Cortex of kidney (tissue), 1 donor: ENCODE data around the gene SRRM4.
"Not testable (repeated sequence)": the region's sequence is repeated elsewhere in the genome, so short reads cannot be mapped to it uniquely, and the experiment has no call there.

ENCODE experiments used
- DNase-seq: peaks from one replicate; lab custom pipeline; 2025; lab: John Stamatoyannopoulos, UW

SRRM4 gene

DNA sequence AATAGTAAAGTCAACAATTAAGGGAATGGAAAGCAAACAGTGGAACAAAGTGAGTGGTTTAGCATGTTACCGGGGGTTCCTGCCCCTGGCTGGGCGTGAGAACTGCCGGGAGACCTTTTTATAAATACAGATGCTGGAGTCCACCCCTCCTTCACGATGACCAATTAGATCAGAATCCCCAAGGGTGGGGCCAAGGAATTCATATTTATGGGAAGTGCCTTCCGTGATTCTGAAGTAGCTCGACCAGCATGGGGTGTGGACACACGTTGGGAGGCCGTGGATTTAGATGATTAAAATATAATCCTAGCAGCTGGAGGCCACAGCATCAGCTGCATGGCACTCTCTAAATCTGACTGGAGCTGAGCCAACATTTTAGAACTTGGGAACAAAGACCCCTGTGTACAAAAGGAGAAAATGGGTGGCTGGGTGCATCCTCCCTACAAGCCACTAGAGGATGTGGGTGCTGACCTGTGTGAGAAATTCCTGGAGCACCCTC is 87.9 kb downstream of the SRRM4 start:
- no peak for DNase-seq

DNA sequence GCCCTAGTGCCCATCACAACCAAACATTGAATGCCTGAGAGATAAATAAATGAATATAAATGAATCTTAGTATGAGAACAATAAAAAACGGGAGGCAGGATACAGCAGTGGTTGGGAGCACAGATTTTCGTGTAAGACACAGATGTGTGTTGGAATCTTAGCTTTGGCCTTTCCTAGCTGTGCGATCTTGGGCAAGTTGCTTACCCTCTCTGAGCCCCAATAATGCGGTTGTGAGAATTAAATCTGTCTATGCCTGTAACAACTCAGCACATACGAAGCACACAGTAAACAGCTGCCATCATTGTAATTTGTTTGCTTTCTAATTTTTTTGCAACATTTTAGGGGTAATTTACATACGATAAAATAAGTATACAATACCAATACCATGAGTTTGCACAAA is 89.8 kb downstream of the SRRM4 start:
- DNase-seq, result no peak

DNA sequence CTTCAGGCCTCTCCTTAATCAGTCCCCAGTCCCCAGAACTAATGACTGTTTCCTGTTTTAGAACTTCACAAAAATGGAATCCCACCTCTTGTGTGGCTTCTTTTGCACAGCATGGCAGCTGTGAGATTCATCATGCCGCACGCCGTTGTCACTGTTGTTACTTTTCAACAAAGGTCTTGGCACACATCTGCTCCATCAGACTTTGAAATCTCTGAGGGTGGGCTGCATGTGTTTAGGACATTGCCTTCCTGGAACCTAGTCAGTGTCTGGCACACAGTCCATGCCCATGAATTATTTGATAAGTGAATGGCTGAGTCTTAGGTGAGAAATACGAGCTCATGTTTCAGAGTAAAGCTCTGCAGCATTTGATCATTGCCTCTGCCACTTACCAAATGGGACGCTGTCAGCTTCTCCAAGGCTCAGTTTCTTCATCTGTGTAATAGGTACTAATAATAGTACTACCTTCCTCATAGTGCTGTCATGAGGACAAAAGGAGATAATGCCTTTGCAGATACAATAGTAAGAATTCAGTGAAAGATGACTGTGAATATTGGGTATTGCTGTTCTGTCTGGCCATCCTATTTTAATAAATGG is 90.4 kb downstream of the SRRM4 start:
- DNase-seq, result no peak

DNA sequence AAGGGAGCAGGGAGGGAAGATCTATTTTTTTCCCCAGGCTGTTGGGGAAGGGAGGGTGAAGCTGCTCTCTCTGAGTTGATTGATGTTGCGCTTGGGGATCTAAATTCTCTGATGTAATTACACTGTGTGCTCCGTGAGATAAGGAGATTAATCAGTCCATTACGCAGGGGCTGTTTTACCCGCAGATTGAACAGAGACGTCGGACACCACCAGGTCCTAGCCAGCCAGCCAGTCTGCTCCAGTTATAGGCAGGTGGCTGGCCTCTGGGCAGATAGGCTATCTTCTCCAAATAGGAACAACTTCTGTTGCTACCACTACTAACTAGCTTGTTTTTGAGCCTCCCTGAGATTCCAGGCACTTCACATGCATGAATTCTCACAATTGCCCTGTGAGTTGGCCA is 91.1 kb downstream of the SRRM4 start:
- no peak for DNase-seq

DNA sequence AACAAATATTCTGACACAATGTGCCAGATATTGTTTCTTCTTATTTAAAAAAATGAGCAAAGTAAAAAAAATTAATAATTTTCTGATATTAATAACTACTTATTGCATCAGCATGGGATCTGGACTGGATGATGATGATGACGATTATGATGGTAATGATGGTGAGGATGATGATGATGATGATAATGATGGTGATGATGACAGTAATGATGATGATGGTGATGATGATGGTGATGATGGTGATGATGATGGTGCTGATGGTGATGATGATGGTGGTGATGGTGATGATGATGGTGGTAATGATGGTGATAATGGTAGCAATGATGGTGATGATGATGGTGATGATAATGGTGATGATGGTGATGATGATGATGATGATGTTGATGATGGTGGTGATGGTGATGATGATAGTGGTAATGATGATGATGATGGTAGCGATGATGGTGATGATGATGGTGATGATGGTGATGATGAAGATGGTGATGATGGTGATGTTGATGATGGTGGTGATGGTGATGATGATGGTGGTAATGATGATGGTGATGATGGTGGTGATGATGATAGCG is 94.0 kb downstream of the SRRM4 start:
- DNase-seq, result no peak

DNA sequence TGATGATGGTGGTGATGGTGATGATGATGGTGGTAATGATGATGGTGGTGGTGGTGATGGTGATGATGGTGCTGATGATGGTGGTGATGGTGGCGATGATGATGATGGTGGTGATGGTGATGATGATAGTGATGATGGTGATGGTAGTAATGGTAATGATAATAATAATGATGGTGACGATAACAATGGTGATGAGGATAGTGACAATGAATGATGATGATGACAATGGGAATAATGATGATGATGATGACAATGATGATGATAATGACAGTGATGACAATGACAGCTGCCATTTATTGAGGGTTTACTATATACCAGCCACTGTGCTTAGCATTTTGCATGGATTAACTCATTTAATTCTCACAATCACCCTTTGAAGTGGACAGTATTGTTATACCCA is 94.6 kb downstream of the SRRM4 start:
- DNase-seq, result no peak

DNA sequence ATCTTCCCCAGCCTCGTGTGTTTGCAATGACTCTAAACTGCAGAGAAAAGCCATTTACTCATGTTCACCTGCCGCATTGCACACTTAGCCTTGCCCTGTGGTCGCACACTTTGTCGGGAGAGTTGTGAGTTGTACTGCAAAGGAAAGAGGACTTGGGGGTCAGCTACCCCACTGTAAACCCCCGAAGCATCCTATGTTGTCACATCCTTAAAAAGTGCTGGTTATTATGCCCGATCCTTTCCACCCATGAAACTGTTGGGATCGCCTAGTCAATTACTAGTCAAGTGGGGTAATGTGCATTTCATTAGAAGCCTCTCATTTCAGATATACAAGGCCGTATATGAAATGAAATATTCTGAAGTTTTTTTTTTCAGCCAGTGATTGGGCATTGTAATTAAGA is 98.2 kb downstream of the SRRM4 start:
- DNase-seq, result no peak

DNA sequence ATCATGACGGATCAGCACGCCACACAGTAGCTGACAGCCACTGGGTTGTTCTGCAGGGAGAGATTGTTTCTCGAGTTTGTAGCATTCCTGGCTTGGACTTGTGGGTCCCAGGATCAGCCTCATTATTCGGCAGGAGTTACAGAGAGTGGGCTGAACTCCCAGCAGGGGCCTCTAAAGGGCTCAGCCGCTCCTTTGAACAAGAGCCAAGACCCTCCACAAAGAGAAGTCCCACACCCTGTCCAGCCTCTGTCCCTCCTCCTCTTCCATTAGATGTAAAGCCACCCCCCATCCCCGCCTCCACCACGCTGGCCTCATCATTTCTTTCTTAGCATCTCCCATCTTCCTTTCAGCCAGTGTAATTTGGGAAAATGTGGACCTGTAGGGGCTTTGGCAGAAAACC is 100.7 kb downstream of the SRRM4 start:
- no peak for DNase-seq

DNA sequence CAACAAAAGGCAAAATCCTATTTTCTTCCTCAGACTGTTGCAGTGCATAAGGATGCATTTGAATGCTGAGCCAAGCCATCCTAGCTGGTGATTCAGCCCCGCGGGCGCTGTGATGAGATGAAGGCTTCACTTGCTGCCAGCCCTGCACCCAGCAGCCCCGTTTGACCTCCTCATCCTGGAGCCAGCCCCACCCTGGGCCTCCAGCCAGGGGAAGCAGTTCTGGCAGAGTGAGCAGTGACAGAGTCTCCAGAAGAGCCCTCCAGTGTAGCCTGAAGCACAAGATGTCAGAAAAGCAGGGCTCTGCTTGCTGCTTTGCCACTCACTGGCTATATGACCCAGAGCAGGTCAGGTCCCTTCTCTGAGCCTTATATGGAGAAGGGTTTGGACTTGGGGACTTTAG is 101.2 kb downstream of the SRRM4 start:
- DNase-seq, result no peak

DNA sequence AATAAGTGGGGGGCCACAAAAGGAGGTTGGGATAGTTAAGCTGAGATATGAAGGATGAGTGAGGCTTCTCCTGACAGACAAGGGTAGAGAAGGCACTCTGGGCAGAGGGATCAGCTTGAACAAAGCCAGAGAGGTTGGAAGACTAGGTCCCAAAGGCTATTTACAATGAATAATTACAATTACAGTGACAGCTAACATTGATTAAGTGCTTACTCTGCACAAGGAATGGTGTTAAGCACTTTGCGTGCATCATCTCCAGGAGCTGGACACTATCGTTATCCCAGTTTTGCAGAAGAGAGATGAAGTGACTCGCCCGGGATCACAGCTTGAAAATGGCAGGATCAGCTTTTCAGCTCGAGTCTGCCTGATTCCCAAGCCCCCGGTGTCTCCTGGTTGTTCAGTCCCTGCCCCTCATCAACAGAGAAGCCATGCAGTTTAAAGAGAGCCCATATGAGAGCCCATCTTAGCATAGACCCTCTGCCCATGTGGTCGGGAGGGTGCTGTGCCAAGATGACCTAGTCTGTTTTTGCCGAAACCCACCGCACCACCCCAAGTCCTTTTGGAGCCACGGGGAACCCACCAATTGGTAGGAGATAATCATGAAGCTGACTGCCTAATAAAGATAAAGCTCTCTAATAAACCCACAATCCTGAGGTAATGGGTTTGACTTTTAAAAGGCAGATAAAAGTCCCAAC is 107.5 kb downstream of the SRRM4 start:
- DNase-seq, result no peak

DNA sequence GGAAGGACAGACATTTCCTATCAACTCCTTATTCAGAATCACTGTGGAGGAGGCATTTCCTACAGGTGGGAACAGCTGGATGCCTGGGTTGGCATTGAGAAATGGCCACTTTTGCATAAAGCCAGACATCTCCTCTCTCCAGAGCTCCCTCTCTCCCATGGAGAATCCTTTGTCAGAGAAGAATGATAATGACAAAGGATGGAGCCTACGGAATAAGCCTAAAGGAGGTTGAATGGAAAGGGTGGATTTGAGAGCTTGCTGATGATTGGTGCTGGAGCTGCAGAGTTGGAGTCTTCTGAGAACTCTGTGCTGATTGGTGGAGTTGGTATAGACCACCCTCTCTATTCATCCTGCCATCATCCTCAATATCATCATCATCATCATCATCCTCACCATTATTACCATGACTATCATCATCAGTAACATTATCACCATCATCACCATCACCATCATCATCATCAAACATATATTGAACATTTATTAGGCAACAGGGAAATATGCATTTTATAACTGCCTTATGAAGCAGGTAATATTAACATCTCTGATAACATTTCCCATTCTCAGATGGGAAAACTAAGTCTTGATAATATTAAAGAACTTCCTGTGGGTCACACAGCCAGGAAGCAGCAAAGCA is 108.2 kb downstream of the SRRM4 start:
- DNase-seq, result no peak

DNA sequence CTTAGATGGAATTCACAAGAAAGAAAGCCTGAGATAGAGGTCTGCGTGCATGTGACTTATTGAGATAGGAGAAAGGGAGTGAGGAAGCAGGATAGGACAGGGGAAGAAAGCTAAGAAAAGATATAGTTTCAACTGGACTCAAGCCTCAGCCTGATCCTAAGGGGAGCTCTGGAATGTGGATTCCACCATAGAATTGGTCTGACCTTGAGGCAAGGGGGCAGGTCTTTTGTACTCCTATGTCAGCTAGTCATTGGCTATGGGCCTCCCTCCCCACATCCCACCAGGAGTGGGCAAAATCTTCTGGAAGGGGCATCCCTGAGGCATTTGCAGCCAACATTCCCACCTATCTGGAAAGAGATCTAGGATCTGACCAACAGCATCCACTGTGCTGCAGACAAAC is 108.9 kb downstream of the SRRM4 start:
- no peak for DNase-seq

DNA sequence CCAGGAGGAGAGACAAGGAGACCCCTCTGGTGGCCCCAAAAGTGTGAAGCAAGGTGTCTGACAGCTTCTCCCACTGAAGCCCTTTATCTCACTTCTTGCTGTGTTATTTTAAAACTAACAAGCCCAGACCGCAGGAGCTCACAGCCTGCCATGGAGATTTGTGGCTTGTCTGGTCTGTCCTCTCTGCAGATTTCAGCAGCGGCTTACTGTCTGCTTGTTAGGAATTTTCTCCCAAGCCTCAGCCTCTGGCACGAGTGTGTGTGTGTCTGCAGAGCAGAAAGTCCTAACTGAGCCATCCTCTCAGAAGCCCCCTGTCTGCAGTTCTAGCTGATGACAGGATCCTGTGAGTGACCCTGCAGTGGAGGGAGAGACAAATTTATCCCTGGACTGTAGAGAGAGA is 109.5 kb downstream of the SRRM4 start:
- no peak for DNase-seq

DNA sequence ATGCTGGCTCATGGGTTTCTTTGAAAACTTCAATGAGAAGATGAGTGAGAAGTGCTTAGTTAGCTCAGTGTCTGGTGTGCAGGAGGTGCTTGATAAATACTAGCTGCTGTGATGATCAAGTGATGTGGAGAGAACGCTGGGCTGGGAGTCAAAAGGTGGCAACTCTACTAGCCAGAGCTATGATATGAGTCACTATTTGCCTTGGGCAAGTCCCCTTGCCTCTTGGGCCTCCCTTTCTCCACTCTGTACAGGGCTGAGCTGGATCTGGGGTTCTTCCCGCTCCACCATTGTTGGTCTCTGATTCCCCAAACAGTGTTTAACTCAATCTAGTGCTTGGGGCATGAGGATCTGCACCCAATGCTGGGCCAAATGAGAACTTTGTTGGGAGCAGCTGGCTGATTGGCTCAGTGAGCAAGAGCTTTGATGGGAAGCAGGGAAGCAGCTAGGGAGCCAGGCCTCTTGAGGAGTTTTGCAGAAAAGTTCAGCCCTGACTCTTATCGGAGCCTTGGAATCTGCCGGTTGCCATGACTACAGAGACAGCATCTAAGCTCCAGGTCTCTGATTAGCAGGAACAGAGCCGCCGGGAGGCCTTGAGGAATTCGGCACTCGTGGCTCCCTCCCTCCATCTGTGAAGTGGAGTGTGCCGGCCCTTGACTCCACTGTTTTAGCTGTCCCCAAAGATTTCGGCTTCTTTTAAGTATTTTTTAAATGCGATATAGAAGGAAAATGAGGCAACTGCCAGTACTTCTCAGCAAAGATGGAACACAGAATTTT is 115.3 kb downstream of the SRRM4 start:
- DNase-seq, result no peak

DNA sequence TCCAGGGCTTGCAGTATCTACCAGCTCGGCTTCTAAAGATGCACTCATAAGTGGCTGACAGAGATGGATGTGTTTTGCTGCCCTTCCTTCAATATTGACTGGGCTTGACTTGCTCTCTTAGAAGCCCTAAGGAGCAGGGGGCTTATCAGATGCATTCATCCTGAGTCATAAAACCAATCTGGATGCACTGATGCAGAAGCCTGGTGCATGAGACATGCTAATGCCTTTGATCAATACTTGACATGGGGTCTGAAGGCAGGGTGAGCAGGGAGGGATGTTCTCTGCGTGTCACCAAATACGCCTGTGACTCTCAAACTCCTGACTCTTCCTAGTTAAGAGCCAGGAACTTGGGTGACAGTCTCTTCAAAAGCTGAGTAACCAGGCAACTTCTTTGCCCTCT is 119.6 kb downstream of the SRRM4 start:
- no peak for DNase-seq

DNA sequence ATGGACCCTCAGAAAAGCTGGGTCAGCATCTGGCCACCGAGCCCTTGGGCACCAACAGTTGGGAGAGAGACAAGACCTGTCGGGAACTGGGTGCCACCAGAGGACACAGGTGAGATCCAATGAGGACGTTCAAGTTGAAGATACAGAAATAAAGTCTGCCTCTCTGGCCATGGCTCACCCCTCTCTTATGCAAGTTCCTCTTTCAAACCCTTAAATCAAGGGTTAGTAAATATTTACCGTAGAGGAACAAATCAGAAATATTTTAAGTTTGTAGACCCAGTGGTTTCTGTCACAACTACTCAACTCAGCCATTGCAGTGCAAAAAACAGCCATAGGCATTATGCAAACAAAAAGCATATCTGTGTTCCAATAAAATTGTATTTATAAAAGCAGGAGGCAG is 120.9 kb downstream of the SRRM4 start:
- no peak for DNase-seq

DNA sequence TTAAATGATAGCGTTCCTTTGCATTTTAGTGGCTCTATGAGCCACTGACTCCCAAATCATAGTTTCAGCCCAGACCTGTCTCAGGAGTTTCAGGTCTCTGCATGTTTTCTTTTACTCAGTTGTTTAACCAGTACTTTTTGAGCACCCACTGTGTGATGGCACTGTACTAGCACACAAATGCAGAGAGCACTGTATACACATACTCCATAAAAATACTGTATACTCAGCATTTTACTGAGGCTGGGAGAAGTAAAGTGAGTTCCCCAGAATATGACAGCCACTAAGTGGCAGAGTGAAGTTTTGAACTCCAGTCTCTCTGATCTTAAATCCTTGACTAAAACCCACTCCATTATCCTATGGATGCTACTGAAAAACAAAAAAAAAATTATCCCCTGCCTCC is 121.4 kb downstream of the SRRM4 start:
- DNase-seq, result no peak

DNA sequence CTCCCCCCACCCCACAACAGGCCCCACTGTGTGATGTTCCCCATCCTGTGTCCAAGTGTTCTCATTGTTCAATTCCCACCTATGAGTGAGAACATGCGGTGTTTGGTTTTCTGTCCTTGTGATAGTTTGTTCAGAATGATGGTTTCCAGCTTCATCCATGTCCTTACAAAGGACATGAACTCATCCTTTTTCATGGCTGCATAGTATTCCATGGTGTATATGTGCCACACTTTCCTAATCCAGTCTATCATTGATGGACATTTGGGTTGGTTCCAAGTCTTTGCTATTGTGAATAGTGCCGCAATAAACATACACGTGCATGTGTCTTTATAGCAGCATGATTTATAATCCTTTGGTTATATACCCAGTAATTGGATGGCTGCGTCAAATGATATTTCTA is 123.6 kb downstream of the SRRM4 start:
- DNase-seq, result not testable (repeated sequence)

DNA sequence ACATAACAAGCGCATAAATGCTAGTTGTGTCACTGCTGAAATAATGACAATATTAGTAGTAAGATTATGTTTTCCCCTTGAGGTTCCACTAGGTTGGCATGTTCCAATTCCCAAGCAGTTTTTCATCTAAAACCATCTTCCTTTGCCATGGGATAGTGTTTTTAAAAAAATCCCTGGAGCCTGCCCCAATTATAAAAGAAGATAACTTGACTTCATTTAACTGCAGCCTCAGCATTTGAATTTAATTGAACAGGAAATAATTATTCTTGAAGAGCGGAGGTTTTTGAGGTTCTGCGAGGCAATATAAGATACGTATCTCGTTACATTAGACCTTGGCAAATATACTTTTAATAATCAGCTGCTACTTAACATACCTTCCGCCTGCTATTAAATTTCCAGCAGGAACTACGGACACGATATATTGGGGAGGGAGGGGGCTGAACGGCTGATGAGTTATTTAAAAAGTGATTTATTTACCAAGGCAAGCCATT is 132.2 kb downstream of the SRRM4 start:
- no peak for DNase-seq

DNA sequence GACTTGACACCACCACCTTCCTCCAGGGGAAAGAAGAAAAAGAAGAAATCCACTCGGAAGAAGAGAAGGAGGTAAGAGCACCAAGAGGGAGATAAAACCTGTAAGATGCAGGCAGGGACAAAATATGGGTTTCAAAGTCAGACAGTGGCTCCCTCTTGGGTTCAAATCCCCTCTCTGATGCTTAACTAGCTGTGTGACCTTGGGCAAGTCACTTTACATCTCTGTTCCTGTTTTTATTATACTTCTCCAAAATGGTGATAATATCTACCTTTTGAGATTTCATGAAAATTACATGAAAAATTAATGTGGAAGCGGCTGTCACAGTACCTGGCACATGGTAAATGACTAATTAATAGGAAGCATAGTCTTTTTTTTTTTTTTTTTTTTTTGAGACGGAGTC is 133.0 kb downstream of the SRRM4 start:
- DNase-seq, result no peak

DNA sequence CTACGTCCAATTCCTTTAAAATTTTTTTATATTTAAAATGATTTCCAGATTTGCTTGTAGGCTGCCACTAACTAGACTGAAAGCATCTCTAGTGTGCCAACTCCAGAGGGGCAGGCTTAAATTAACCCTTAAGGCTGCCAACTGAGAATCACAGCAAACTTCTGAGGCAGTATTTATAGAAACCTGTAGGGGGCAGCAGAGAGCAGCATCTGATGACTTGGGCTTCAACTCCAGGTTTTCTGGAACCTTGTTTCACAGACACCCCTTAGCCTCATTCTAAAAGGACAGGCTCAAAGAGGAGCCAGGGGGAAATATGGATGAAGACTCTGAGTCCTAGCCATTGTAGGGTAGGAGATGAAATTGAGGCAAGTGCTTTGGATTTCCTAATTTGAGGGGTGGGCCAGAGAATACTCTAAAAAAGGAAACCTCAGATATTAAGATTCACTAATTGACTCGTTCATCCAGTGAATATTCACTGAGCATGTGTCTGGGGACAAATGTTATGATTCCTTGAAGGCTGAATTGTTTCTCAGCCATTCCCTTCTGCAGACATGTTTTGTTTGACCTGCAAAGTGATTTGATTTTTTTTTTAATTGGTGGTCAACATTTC is 134.1 kb downstream of the SRRM4 start:
- no peak for DNase-seq

DNA sequence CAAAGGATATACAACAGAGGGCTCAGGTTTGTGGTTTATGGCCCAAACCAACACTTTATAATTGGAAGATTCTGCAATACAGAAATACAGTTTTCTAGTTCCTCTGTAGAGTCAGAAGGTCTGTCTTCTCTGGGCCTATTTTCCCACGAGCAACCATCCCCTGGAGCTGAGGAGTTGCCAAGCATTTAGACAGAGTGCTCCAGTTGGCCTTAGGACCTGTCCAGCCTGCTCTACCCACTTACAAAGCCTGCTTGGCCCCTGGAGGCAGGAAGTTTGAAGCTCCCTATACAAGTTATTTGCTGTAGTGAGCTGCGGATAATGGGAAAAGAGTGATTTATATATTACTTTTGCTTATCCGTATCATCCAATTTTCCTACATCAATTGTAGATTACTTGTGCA is 136.6 kb downstream of the SRRM4 start:
- no peak for DNase-seq
